Activated T-helper 2 cell treated with anti-CD3 and anti-CD28 coated beads, Interferon-gamma antibody, Interleukin-2, Interleukin-4, amounts not matched to agents 10 μg/mL and 5 μg/mL and 100 μg/mL, durations not matched to agents 14 hours and 24 hours and 36 hours (primary cell): Measurements from ENCODE around the gene CFAP46. TPM values are rescaled to one million over a fixed set of nuclear protein-coding genes. Genes with fewer than 3 reads are reported as not detected.

Source experiments
- DNase-seq: peaks from one replicate; pipeline ENCODE4 v3.0.0; 2021; ENCODE audit warnings: low spot score
- H3K27ac Mint-ChIP-seq: one replicate; pipeline ENCODE4 v1.8.0; 2021; ENCODE audit warnings: mixed read lengths
- H3K27me3 Mint-ChIP-seq: one replicate; pipeline ENCODE4 v1.8.0; 2021; ENCODE audit warnings: low read depth, mixed read lengths
- H3K36me3 Mint-ChIP-seq: one replicate; pipeline ENCODE4 v1.8.0; 2021; ENCODE audit warnings: low read depth, mixed read lengths
- H3K4me1 Mint-ChIP-seq: one replicate; pipeline ENCODE4 v1.8.0; 2021; ENCODE audit warnings: low read depth, mixed read lengths
- H3K4me3 Mint-ChIP-seq: one replicate; pipeline ENCODE4 v1.8.0; 2021; ENCODE audit warnings: low read depth, mild to moderate bottlenecking, moderate library complexity, mixed read lengths
- H3K9me3 Mint-ChIP-seq: one replicate; pipeline ENCODE4 v1.8.0; 2021; ENCODE audit warnings: mixed read lengths
- intact Hi-C: fragments of 100-400 bp; cut with micrococcal nuclease; formaldehyde crosslinking; loops from one replicate; pipeline ENCODE4 v1.15.1; 2023
- total RNA-seq: library from RNA; stranded (reverse); gene quantifications from 2 replicates; pipeline ENCODE4 v1.2.3, GENCODE V29; 2022

CFAP46 gene
- total RNA-seq, 1 donor from 2014 or later, result not detected

GRCh38 chr10:132860532-132860931, 81.8 kb downstream of the CFAP46 start:
- Mint-ChIP-seq H3K9me3 (no peaks in the 10 kb centered on the region), H3K4me3 (no peak overlapping the region), H3K36me3 (no peaks in the 10 kb centered on the region), H3K4me1 (peaks cover 2% of the 10 kb centered on the region), H3K27ac (no peak overlapping the region), H3K27me3 (peaks cover 4% of the 10 kb centered on the region)
- intact Hi-C loops, result no loop called here
- no peak for DNase-seq

GRCh38 chr10:132859084-132859855, 83.1 kb downstream of the CFAP46 start:
- DNase-seq, result no peak
- Mint-ChIP-seq H3K27ac (no peak overlapping the region), H3K36me3 (no peaks in the 10 kb centered on the region), H3K4me3 (no peak overlapping the region), H3K4me1 (peaks cover 2% of the 10 kb centered on the region), H3K9me3 (no peaks in the 10 kb centered on the region), H3K27me3 (peaks cover 4% of the 10 kb centered on the region)
- intact Hi-C loops, result no loop called here

GRCh38 chr10:132858121-132859081, 84.0 kb downstream of the CFAP46 start:
- intact Hi-C loops, result no loop called here
- H3K36me3 Mint-ChIP-seq, result no peaks in the 10 kb centered on the region
- H3K27ac Mint-ChIP-seq, result no peak overlapping the region
- DNase-seq, result no peak
- H3K9me3 Mint-ChIP-seq, result no peaks in the 10 kb centered on the region
- peaks cover 4% of the 10 kb centered on the region for H3K27me3 Mint-ChIP-seq
- no peaks in the 10 kb centered on the region for H3K4me1 Mint-ChIP-seq
- H3K4me3 Mint-ChIP-seq, result no peak overlapping the region

GRCh38 chr10:132856869-132857524, 85.4 kb downstream of the CFAP46 start:
- no peaks in the 10 kb centered on the region for H3K36me3 Mint-ChIP-seq
- peaks cover 4% of the 10 kb centered on the region for H3K27me3 Mint-ChIP-seq
- intact Hi-C loops, result no loop called here
- no peaks in the 10 kb centered on the region for H3K4me1 Mint-ChIP-seq
- H3K27ac Mint-ChIP-seq, result no peak overlapping the region
- DNase-seq, result no peak
- no peaks in the 10 kb centered on the region for H3K9me3 Mint-ChIP-seq
- H3K4me3 Mint-ChIP-seq, result no peak overlapping the region

- Mint-ChIP-seq H3K36me3 (no peaks in the 10 kb centered on the region), H3K27me3 (peaks cover 4% of the 10 kb centered on the region), H3K27ac (no peak overlapping the region), H3K4me3 (no peak overlapping the region), H3K9me3 (no peaks in the 10 kb centered on the region), H3K4me1 (no peaks in the 10 kb centered on the region)
- intact Hi-C loops, result no loop called here
- no peak for DNase-seq
These were observed 86.5 kb downstream of the CFAP46 start for GRCh38 chr10:132855889-132856288.

- Mint-ChIP-seq H3K27me3 (peaks cover 8% of the 10 kb centered on the region), H3K36me3 (no peaks in the 10 kb centered on the region), H3K9me3 (no peaks in the 10 kb centered on the region), H3K4me1 (peaks cover 4% of the 10 kb centered on the region), H3K4me3 (no peak overlapping the region), H3K27ac (no peak overlapping the region)
- DNase-seq, result no peak
- intact Hi-C loops, result no loop called here
These were observed 90.9 kb downstream of the CFAP46 start for GRCh38 chr10:132851451-132851850.

- H3K4me3 Mint-ChIP-seq, result no peak overlapping the region
- peaks cover 4% of the 10 kb centered on the region for H3K4me1 Mint-ChIP-seq
- peaks cover 7% of the 10 kb centered on the region for H3K27me3 Mint-ChIP-seq
- no peak overlapping the region for H3K27ac Mint-ChIP-seq
- H3K36me3 Mint-ChIP-seq, result no peaks in the 10 kb centered on the region
- DNase-seq, result no peak
- no peaks in the 10 kb centered on the region for H3K9me3 Mint-ChIP-seq
- intact Hi-C loops, result no loop called here
These were observed 91.5 kb downstream of the CFAP46 start for GRCh38 chr10:132850896-132851295.

GRCh38 chr10:132850246-132850645, 92.1 kb downstream of the CFAP46 start:
- Mint-ChIP-seq H3K27ac (no peak overlapping the region), H3K4me3 (no peak overlapping the region), H3K27me3 (peaks cover 7% of the 10 kb centered on the region), H3K4me1 (peaks cover 4% of the 10 kb centered on the region), H3K9me3 (no peaks in the 10 kb centered on the region), H3K36me3 (no peaks in the 10 kb centered on the region)
- intact Hi-C loops, result no loop called here
- DNase-seq, result no peak

- DNase-seq, result no peak
These were observed 92.8 kb downstream of the CFAP46 start for GRCh38 chr10:132849546-132850031.

GRCh38 chr10:132848951-132849545, 93.3 kb downstream of the CFAP46 start:
- H3K4me3 Mint-ChIP-seq, result no peak overlapping the region
- no peak for DNase-seq
- intact Hi-C loops, result no loop called here
- no peaks in the 10 kb centered on the region for H3K36me3 Mint-ChIP-seq
- H3K4me1 Mint-ChIP-seq, result peaks cover 4% of the 10 kb centered on the region
- H3K9me3 Mint-ChIP-seq, result peaks cover 3% of the 10 kb centered on the region
- H3K27me3 Mint-ChIP-seq, result peaks cover 7% of the 10 kb centered on the region
- no peak overlapping the region for H3K27ac Mint-ChIP-seq

More at GRCh38 chr10:132849546-132850031, 92.8 kb downstream of the CFAP46 start:
- H3K36me3 Mint-ChIP-seq, result no peaks in the 10 kb centered on the region
- H3K27me3 Mint-ChIP-seq, result peaks cover 7% of the 10 kb centered on the region
- peaks cover 4% of the 10 kb centered on the region for H3K4me1 Mint-ChIP-seq
- H3K4me3 Mint-ChIP-seq, result no peak overlapping the region
- H3K27ac Mint-ChIP-seq, result no peak overlapping the region
- intact Hi-C loops, result no loop called here
- H3K9me3 Mint-ChIP-seq, result no peaks in the 10 kb centered on the region

- H3K27ac Mint-ChIP-seq, result no peak overlapping the region
- peaks cover 7% of the 10 kb centered on the region for H3K27me3 Mint-ChIP-seq
- H3K9me3 Mint-ChIP-seq, result peaks cover 4% of the 10 kb centered on the region
- H3K36me3 Mint-ChIP-seq, result no peaks in the 10 kb centered on the region
- intact Hi-C loops, result no loop called here
- peak overlapping the region; percentile 33 for H3K4me3 Mint-ChIP-seq
- DNase-seq, result no peak
- H3K4me1 Mint-ChIP-seq, result peaks cover 4% of the 10 kb centered on the region
These were observed 94.1 kb downstream of the CFAP46 start for GRCh38 chr10:132848291-132848701.

GRCh38 chr10:132847856-132848255, 94.5 kb downstream of the CFAP46 start:
- no peak overlapping the region for H3K27ac Mint-ChIP-seq
- H3K27me3 Mint-ChIP-seq, result peaks cover 7% of the 10 kb centered on the region
- H3K4me1 Mint-ChIP-seq, result peaks cover 4% of the 10 kb centered on the region
- H3K4me3 Mint-ChIP-seq, result peak overlapping the region; percentile 33
- DNase-seq, result no peak
- H3K36me3 Mint-ChIP-seq, result no peaks in the 10 kb centered on the region
- intact Hi-C loops, result no loop called here
- H3K9me3 Mint-ChIP-seq, result peaks cover 7% of the 10 kb centered on the region
